ENCODE measurements around the gene HINT3.
"Not testable (repeated sequence)": the region's sequence is repeated elsewhere in the genome, so short reads cannot be mapped to it uniquely, and the experiment has no call there.

The HINT3 gene

DNA sequence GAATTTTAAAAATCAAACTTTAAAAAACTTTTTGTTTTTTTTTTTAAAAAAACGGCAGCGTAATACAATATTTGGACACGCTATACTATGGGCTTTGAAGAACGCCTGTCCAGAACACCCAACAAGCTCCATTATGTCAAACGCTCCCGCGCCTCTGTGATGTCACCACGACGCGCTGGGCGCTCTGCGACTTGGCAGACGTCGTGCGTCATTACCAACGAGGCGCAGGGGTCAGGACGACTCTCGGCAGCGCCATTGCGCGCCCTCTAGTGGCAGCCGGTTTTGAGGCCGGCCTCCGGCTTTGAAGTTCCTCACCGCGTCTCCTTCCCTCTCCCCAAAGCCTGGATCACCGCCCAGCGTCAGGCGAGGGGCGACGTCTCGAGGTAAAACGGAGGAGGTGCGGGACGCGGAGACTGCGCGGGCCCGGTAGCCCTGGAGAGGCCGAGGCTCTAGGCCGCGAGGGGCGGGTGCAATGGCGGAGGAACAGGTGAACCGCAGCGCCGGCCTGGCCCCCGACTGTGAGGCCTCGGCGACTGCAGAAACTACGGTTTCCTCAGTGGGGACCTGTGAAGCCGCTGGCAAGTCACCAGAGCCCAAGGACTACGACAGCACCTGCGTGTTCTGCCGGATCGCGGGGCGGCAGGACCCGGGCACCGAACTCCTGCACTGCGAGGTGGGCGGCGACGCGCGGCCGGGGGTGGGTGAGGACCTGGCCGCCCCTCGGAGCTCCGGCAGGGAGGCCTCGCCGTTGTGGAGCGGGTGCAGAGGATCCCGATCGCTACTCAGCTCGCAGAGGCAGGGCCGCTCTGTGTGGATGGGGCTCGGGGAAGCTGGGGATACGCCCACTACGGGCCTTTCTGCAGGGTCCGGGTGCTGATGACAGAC lies at the start of gene HINT3:
HINT3 (plus strand) TSS at position 265 of the 885 bp plus-strand sequence; CDS start at position 473, 208 bp downstream.
- peak; percentile 99 for DNase-seq

DNA sequence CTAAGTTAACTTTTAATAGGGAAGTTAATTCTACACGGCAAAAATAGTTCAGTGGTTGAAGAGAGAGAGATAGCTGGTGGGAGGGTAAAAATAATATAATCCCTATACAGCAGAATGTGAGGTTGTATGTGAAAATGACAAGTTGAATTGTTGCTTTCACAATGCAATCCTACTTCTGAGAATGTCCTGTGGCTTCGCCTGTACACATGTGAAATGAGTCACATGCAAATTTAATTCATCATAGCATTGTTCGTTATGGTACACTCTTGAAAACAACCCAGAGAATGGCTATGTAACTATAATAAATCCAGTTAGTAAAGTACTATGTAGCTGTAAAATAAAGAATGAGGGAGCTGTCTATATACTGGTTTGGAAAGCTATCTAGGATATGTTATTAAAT lies 46.0 kb upstream of the HINT3 start:
- no peak for DNase-seq

- DNase-seq: not testable (repeated sequence)
Observed at GRCh38 chr6:125911051-125911451, 45.5 kb upstream of the HINT3 start.

- not testable (repeated sequence) for DNase-seq
Observed at GRCh38 chr6:125912430-125912829, 44.1 kb upstream of the HINT3 start.

GRCh38 chr6:125913145-125913544 lies 43.4 kb upstream of the HINT3 start:
- DNase-seq: no peak

GRCh38 chr6:125913864-125914351 lies 42.7 kb upstream of the HINT3 start:
- DNase-seq: no peak

GRCh38 chr6:125918230-125918629 lies 38.3 kb upstream of the HINT3 start:
- DNase-seq: no peak

- DNase-seq: peak; percentile 58
Observed at GRCh38 chr6:125918681-125919566, 37.6 kb upstream of the HINT3 start.

- no peak for DNase-seq
Observed at GRCh38 chr6:125919618-125920017, 37.0 kb upstream of the HINT3 start.

DNA sequence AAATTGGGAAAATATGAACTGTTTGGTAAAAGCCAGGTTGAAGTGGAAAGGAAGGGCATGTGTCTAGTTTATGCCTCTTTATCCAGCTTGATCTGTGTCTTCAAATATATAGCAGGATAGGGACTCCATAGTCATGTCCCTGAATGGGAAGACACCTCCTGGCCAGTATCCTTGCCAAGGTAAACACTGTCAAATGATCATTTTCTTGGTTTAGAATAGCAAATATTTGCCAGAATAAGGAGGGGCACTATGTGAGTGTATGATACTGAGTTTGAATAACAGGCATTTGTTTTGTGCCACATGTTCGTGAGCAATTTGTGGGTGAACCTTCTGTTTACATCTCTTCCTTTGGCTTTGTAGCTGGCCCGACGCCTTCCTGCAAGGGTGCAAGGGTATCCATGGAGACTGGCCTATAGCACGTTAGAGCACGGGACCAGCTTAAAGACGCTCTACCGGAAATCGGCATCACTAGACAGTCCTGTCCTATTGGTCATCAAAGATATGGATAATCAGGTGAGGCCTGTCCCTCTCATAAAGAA lies 34.2 kb upstream of the HINT3 start:
- DNase-seq: no peak

DNA sequence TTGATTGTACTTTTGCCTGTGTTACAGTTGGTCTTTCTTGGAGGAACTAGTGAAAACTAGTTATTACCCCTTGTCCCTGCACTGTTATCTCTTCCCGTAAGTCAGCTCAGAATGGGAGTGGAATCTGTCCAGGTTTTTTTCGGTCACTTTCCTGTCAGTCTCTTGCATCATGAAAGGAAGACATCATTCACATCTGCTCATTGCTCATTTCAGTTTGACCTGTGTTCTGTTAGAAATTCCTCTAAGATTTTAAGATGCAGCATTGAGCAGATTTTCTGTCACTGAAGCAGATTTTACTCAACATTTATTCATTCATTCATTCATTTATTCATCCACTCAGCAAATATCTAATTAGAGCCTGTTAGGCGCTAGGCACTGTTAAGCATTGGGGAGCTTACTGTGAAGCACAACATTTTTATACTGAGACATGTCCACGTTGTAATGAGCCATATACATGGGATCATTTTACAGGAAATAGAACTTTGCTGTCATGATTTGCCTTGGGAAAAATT lies 33.1 kb upstream of the HINT3 start:
- no peak for DNase-seq

DNA sequence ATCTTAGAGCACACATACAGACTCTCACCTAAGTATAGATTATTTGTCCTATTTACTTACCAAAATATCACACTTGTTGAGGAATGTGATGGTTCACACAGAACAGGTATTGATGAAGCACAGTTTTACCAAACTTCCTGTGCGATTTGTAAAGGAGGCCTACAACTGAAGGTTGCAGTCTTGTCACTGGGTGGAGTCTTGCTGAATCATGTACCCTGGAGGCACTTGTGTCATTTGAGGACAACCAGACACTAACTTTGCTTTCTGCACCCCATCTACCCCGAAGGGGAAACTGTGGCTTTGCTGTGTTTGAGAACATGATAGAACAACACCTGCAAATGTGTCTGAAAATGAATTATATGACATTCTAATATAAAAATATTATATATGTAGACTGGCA lies 32.4 kb upstream of the HINT3 start:
- DNase-seq: no peak

DNA sequence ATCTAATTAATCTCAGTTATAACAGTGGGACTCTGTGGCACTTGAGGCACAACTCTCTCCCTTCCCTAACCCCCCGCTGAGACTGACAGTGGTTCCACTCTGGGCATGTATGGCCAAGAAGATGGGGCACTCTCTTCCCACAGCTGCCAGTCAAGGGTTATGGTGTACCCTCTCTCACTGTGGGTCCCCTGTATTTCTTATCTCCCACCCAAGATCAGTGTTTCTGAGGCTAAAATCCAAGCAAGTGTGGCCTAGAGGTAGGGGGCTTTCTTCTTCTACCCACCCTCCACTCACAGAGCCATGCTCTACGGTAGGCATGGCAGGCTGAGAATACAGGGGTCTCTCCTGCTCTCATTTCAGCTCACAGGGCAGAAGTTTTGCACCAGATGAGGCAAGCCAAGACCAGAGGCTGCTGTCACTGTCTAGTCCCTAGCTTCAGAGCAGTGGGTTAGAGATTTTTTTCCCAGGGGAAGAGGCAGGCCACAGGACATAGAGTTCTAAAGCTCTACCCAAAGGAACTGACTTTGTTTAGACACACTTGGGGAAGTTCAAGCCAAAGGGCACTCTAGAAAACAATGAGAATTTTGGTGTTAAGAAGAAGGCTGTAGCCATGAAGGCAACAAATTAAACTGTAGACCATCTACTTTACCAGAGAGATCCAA lies 31.7 kb upstream of the HINT3 start:
- no peak for DNase-seq

- DNase-seq: no peak
Observed at GRCh38 chr6:125926711-125927110, 29.9 kb upstream of the HINT3 start.

DNA sequence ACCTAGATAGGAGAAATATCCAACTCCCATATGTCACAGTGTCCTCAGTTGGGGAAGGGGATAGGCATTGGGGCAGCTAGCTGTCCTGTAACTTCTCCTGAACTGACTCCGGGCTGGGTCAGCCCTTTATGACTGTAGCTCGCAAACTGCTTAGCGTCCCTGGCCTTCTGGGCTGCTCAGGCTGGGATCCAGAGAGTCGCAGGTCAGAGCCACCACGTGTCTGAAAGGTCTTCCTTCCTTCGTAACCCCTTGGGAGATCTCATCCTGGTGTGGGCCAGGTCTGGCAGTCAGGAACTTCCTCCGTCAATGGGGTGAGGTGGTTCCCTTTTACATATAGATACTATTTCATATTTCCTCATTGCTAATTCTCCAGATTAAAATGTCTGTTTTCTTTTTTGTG lies 28.8 kb upstream of the HINT3 start:
- no peak for DNase-seq

GRCh38 chr6:125930765-125931418 lies 25.7 kb upstream of the HINT3 start:
- no peak for DNase-seq

- no peak for DNase-seq
Observed at GRCh38 chr6:125931733-125932450, 24.7 kb upstream of the HINT3 start.

DNA sequence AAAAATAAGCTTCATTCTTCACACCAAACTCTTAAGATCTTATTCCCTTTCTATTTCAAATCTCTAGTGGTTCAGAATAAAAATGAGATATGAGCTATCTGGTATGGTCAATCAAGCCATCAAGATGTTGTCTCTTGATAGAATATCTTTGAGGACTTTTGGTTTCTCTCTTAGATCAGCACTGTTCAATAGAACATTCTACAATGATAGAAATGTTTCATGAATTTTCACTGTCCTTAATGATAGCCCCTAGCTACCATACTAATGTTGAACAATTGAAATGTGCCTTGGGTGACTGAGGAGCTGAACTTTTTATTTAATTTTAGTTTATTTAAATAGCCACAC lies 24.1 kb upstream of the HINT3 start:
- DNase-seq: no peak

DNA sequence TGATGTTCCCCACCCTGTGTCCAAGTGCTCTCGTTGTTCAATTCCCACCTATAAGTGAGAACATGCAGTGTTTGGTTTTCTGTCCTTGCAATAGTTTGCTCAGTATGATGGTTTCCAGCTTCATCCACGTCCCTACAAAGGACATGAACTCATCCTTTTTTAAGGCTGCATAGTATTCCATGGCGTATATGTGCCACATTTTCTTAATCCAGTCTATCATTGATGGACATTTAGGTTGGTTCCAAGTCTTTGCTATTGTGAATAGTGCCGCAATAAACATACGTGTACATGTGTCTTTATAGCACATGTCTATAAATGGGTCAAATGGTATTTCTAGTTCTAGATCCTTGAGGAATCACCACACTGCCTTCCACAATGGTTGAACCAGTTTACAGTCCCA lies 21.1 kb upstream of the HINT3 start:
- not testable (repeated sequence) for DNase-seq

DNA sequence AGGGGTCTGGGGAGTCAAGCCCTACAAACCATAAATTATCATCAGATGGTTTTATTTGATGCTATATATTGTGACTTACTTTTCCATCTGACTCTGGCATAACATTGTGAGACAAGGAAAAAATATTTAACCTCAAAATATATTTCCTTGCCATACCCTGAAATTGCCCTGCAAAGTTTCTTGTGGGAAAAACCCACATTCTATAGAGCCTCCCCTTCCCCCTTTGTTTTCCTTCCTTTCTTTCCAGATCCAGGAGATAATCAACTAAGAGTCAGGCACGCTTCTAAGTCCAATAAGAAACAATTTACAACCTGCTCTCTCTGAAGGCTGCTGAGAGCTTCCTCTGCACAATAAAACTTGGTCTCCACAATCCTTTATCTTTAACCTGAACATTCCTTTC lies 17.5 kb upstream of the HINT3 start:
- no peak for DNase-seq

DNA sequence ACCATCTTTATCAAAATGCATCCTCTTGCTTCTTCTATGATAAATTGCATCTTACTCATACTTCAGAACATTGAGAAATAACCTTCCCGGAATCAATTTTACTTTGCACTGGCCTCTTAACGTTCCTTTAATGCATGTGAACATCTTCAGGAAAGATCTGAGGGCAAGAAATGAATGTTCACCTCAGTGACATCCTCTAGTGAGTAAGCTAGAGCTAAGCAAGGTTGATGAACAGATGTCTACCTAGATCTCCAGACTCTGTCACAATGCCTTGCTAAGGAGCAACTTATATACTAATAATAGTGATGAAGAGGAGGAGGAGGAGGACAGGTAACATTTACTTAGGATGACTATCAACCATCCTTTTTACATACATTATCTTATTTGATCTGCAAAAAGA lies 16.8 kb upstream of the HINT3 start:
- DNase-seq: no peak

All from stimulated activated CD4-positive, alpha-beta T cell treated with anti-CD3 and anti-CD28 coated beads, Interleukin-15, amount 100 ng/mL, for 24 hours (primary cell).